Spinal cord (tissue), 10 donors: ENCODE data around the gene HAPLN2. TPM values are rescaled to one million over a fixed set of nuclear protein-coding genes. Genes with fewer than 3 reads are reported as not detected.
A peak's percentile ranks its signal among the peaks of the same experiment; 100 is the strongest.

Source experiments
- DNase-seq, 6 donors: peaks; one replicate each; pipeline versions ENCODE4 v3.0.0 to v3.0.0-alpha.2; 2013 to 2015; ENCODE audit warnings: low spot score in 6 of 6, low read depth in 4 of 6
- H3K27ac ChIP-seq: one replicate; pipeline ENCODE4 v1.5.1; 2013; ENCODE audit warnings: low read depth, low read length, control low read depth
- H3K27me3 ChIP-seq: one replicate; pipeline ENCODE4 v1.6.1; 2013; ENCODE audit warnings: low read length; ENCODE audit not compliant: control insufficient read depth, insufficient read depth
- H3K36me3 ChIP-seq: one replicate; pipeline ENCODE4 v1.6.1; 2013; ENCODE audit warnings: low read length; ENCODE audit not compliant: control insufficient read depth, insufficient read depth
- H3K4me1 ChIP-seq: one replicate; pipeline ENCODE4 v1.6.1; 2013; ENCODE audit warnings: low read length; ENCODE audit not compliant: control insufficient read depth, insufficient read depth
- H3K4me3 ChIP-seq: one replicate; pipeline ENCODE4 v1.5.1; 2013; ENCODE audit warnings: low read depth, low read length, control low read depth
- H3K9me3 ChIP-seq: one replicate; pipeline ENCODE4 v1.6.1; 2013; ENCODE audit warnings: low read length; ENCODE audit not compliant: control insufficient read depth, insufficient read depth
- WGBS: methylation state at CpG from one replicate; pipeline ENCODE4 v1.1.5; 2013; ENCODE audit warnings: missing lambda C conversion rate; ENCODE audit not compliant: insufficient coverage; 5-methylcytosine and 5-hydroxymethylcytosine counted together
- polyA plus RNA-seq, 2 donors: library from polyadenylated mRNA; unstranded; fragments of 120-200 nt; gene quantifications; one replicate each; pipeline ENCODE4 v1.2.1, GENCODE V29; 2013; ENCODE audit not compliant: insufficient read length in 2 of 2
- total RNA-seq, 2 donors: library from RNA; depleted of rRNA in 1 of 2; stranded (reverse); fragments of 120-200 nt in 1 of 2; fragments of >200 nt in 1 of 2; gene quantifications; one replicate each; pipeline versions ENCODE4 v1.2.3 to v1.2.4, GENCODE V29; 2013 to 2014
- donor health status: healthy.

The HAPLN2 gene
- total and polyA plus RNA-seq, 4 donors: 7.3 to 38.8 (median 23.6) TPM

DNA sequence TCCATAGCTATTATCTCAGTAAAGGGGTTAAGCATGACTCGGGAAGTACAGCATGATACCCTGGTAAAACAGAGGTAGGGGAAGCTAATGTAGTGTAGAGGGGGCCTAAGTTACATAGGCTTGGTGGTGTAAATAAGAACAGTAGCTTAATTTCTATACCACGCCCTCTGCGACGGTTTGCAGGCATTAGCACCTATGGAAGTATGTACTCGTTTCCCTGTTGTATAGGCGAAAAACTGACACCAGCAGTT, 28.1 kb upstream of the HAPLN2 start:
- Histone ChIP-seq H3K27ac (peak overlapping the region; percentile 19), H3K4me1 (peaks cover 36% of the 10 kb centered on the region), H3K9me3 (no peaks in the 10 kb centered on the region), H3K4me3 (peak overlapping the region; percentile 87), H3K27me3 (no peaks in the 10 kb centered on the region), H3K36me3 (peaks cover 23% of the 10 kb centered on the region)
- 0% methylated on average over 1 of the region's 6 CpGs for WGBS
- no peak for DNase-seq

DNA sequence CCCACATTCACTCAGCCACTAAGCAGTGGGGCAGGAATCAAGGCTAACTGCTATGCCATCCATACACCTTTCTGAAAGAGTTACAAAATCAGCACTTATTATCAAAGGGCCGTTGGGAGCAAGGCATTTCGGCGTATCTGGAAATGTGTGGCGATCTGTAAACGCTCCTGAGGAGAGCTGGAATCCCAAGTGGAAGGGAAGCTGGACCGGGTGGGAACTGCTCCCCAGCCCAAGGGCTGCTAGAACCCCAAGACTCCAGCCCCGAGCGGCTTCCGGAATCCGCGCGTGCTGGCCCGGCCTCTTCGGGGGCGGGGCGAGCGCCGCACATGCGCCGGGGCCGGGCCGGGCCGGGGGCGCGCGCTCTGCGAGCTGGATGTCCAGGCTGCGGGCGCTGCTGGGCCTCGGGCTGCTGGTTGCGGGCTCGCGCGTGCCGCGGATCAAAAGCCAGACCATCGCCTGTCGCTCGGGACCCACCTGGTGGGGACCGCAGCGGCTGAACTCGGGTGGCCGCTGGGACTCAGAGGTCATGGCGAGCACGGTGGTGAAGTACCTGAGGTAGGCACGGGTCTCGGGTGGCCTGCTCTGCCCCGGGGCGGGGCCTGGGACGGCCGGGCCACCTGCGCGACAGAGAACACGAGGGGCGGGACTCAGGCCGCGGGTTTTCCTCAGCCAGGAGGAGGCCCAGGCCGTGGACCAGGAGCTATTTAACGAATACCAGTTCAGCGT, 27.6 kb upstream of the HAPLN2 start, which contains the start of gene NAXE:
Gene NAXE (plus strand): TSS at position 345 of the 726 bp plus-strand sequence. CDS start 29 bp downstream, at position 374.
- Histone ChIP-seq H3K4me3 (peak within 1 kb of the TSS; percentile 87), H3K9me3 (no peaks in the 10 kb centered on the region), H3K27ac (peak within 1 kb of the TSS; percentile 69), H3K27me3 (no peaks in the 10 kb centered on the region), H3K36me3 (peaks cover 28% of the 10 kb centered on the region), H3K4me1 (peaks cover 36% of the 10 kb centered on the region)
- under 1% methylated on average over 60 of the region's 60 CpGs for WGBS
- peak in 3 of 6 donors; percentile 65 to 92 (median 90) for DNase-seq

DNA sequence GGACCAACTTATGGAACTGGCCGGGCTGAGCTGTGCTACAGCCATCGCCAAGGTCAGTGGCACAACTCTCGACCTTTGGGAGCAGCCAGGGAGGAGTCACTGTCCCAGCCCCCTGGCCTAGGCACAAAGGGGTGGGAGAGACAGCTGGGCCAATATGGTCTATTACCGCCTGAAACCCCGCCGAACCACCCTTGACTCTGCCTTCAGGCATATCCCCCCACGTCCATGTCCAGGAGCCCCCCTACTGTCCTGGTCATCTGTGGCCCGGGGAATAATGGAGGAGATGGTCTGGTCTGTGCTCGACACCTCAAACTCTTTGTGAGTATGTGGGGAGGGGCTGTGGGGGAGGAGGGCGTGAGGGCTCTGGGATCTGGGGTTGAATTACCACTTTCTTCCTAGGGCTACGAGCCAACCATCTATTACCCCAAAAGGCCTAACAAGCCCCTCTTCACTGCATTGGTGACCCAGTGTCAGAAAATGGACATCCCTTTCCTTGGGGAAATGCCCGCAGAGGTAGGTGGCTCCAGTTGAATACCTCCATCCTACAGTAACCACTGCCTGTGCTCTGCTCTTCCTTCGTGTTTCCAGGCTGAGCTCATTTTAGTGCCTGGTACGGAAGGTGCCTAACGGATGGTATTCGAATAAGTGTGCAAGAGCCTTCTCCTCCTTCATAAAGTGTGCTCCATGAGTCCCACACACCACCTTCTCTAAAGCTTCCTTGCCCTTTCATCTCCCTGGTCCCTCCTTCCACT, 26.9 kb upstream of the HAPLN2 start:
- Histone ChIP-seq H3K27ac (peak overlapping the region; percentile 69), H3K9me3 (no peaks in the 10 kb centered on the region), H3K27me3 (no peaks in the 10 kb centered on the region), H3K4me3 (peak overlapping the region; percentile 87), H3K4me1 (peaks cover 36% of the 10 kb centered on the region), H3K36me3 (peaks cover 35% of the 10 kb centered on the region)
- no peak for DNase-seq
- 39% methylated on average over 8 of the region's 16 CpGs for WGBS

DNA sequence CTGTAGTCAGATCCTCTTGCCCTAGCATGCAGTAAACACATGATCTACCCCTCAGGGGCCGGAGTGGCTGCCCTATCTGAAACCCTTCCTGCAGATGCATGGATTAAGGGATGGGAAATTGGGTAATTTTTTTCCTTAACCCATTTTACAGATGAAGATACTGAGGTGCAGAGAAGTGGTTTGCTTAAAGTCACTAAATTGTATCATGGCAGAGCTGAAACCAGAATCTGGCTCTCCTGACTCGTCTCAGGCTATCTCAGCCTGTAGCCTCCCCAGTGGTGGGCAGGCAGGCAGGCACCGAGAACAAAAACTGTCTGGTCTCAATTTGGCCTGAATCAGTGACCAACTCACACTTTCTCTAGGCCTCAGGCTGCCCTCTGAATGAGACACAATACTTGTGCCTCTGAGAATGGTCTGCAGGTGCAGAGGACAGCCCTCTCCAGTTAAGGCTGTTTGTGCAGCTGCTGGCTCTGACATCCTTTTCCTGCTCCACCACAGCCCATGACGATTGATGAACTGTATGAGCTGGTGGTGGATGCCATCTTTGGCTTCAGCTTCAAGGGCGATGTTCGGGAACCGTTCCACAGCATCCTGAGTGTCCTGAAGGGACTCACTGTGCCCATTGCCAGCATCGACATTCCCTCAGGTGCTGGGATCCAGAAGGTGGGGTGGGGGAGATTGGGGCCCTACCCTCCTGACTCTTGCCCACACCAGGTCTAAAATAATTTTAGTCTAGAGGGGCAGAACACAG, 26.1 kb upstream of the HAPLN2 start:
- Histone ChIP-seq H3K36me3 (peaks cover 42% of the 10 kb centered on the region), H3K9me3 (no peaks in the 10 kb centered on the region), H3K27ac (no peak overlapping the region), H3K4me1 (peaks cover 36% of the 10 kb centered on the region), H3K27me3 (no peaks in the 10 kb centered on the region), H3K4me3 (no peak overlapping the region)
- DNase-seq: peak in 1 of 6 donors; percentile 3
- 55% methylated on average over 4 of the region's 8 CpGs for WGBS

DNA sequence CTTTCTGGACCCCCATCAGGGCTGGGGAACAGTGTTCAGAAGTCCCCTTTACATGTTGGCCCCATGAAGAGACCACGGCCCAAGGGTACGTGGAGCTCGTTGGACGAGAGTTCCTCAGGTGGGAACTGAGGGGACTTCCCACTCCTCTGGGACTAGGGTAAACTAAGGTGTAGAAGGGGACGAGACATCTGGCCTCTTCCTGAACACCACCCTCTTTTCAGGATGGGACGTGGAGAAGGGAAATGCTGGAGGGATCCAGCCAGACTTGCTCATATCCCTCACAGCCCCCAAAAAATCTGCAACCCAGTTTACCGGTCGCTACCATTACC, 25.6 kb upstream of the HAPLN2 start:
- Histone ChIP-seq H3K4me1 (peaks cover 36% of the 10 kb centered on the region), H3K27ac (peak overlapping the region; percentile 27), H3K4me3 (no peak overlapping the region), H3K27me3 (no peaks in the 10 kb centered on the region), H3K36me3 (peaks cover 48% of the 10 kb centered on the region), H3K9me3 (no peaks in the 10 kb centered on the region)
- WGBS: 53% methylated on average over 2 of the region's 8 CpGs
- DNase-seq: no peak

DNA sequence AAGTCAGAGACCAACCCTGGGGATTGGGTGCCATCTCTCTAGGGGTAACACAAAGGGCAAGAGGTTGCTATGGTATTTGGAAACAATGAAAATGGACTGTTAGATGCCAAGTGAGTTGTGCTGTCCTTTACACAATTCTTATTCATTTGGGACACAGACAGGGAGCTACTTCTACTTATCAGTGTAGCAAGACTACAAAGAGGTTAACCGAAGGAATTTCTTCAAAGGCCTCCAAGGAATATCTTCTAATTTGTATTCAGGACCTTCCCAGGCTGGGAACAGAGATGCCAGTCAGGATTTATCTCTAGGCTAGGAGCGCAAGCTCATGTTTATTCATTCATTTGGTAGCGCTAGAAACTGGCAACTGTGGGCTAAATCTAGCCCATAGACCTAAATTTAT, 25.0 kb upstream of the HAPLN2 start:
- H3K4me3 ChIP-seq: no peak overlapping the region
- H3K27ac ChIP-seq: peak overlapping the region; percentile 27
- H3K4me1 ChIP-seq: peaks cover 36% of the 10 kb centered on the region
- peak in 2 of 6 donors; percentile 61 to 84 for DNase-seq
- 0% methylated on average over 2 of the region's 3 CpGs for WGBS
- no peaks in the 10 kb centered on the region for H3K27me3 ChIP-seq
- H3K36me3 ChIP-seq: peaks cover 48% of the 10 kb centered on the region
- H3K9me3 ChIP-seq: no peaks in the 10 kb centered on the region

DNA sequence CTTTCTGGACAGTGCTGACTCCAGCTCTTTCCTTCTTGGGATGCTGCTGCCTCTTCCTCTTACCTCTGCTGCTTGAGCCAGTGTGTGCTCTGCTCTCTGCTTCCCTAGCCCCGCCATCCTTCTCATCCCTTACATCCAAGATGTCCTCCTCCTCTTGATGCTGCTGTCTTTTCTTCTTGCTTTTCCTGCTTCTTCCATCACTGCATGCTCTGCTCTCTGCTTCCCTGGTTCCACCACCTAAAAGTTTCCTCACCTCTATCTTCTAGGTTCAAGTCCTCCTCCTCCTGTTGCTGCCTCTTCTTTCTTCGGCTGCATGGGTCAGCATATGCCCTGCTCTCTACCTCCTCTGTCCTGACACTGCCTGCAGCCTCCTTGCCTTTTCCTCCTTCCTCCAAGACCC, 24.2 kb upstream of the HAPLN2 start:
- Histone ChIP-seq H3K36me3 (peaks cover 48% of the 10 kb centered on the region), H3K4me1 (peaks cover 36% of the 10 kb centered on the region), H3K9me3 (no peaks in the 10 kb centered on the region), H3K27me3 (no peaks in the 10 kb centered on the region), H3K27ac (peak overlapping the region; percentile 61), H3K4me3 (no peak overlapping the region)
- no peak for DNase-seq
- WGBS: 89% methylated on average over 2 of the region's 2 CpGs

DNA sequence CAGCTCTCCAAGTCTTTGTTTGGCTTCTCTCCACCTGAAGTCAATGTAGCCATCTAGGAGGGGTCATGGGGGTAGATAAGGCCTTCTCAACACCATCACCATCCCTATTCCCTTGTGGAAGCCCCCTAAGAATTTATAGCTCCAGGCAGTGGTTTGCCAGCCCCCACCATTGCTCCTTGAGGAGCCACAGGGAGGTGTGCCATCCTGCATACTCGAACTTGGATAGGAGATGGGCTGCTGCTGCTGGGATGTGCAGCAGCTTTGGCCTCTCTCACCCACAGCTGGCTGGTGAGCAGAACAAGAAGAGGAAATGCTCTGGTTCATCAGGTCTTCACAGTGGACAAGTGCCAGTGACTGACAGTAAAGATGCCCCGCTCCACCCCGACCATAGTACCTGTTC, 22.8 kb upstream of the HAPLN2 start:
- H3K27ac ChIP-seq: no peak overlapping the region
- WGBS: 90% methylated on average over 1 of the region's 3 CpGs
- H3K4me1 ChIP-seq: peaks cover 45% of the 10 kb centered on the region
- no peaks in the 10 kb centered on the region for H3K9me3 ChIP-seq
- H3K4me3 ChIP-seq: no peak overlapping the region
- no peaks in the 10 kb centered on the region for H3K27me3 ChIP-seq
- no peak for DNase-seq
- peaks cover 48% of the 10 kb centered on the region for H3K36me3 ChIP-seq

DNA sequence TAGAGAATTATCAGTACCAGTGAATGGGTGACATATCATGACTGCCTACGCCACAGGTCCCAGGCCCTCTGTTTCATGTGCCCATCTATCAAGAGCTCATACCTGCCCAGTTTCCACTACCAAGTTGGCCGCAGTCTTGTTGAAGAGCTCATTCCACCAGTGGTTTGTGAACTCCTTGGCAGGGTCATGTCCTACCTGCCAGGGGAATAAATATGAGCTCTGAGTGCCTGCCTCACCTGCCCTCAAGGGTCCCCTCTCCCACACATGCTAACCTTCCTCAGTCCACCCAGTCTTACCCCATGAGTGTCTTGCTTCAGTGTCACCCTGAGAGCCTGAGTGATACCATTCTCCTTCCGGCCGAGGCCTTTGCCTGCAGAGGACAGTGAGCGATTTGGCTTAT, 21.1 kb upstream of the HAPLN2 start:
- no peak for DNase-seq
- no peaks in the 10 kb centered on the region for H3K27me3 ChIP-seq
- no peaks in the 10 kb centered on the region for H3K9me3 ChIP-seq
- WGBS: 97% methylated on average over 5 of the region's 5 CpGs
- no peak overlapping the region for H3K27ac ChIP-seq
- H3K4me3 ChIP-seq: no peak overlapping the region
- peaks cover 45% of the 10 kb centered on the region for H3K4me1 ChIP-seq
- peaks cover 43% of the 10 kb centered on the region for H3K36me3 ChIP-seq
